Neural progenitor cell (in vitro differentiated cells): ENCODE measurements around the gene KRT12.

Experiments used
- CTCF ChIP-seq: fragments of 200-600 bp; sonication (generic); IDR thresholded peaks from 2 replicates; pipeline ENCODE4 v1.5.1; 2017; ENCODE audit warnings: antibody characterized with exemption, mild to moderate bottlenecking
- EZH2phosphoT487 ChIP-seq: fragments of 200-600 bp; sonication (generic); IDR thresholded peaks from 2 replicates; pipeline ENCODE4 v1.6.1; 2017; ENCODE audit warnings: antibody characterized with exemption

- TF ChIP-seq CTCF (no peak), EZH2phosphoT487 (no peak)
Measured at GRCh38 chr17:40859536-40859935, 7.5 kb downstream of the KRT12 start.
